AG09309 (cell line): Measurements from ENCODE around the gene KLHDC4.

Source experiments
- DNase-seq: peaks from one replicate; pipeline ENCODE4 v3.0.0-alpha.2; 2010; ENCODE audit warnings: low read depth
- H3K4me3 ChIP-seq: 2 replicates; pipeline ENCODE4 v1.5.1; 2011; ENCODE audit warnings: mild to moderate bottlenecking, low read depth, low read length, moderate library complexity; ENCODE audit not compliant: control insufficient read depth
- CTCF ChIP-seq: IDR thresholded peaks from 2 replicates; pipeline ENCODE4 v1.5.1; 2011; ENCODE audit warnings: mild to moderate bottlenecking, low read depth, low read length, inconsistent platforms; ENCODE audit not compliant: insufficient read depth, control insufficient read depth; ENCODE audit errors: missing control alignments

KLHDC4 gene

GRCh38 chr16:87702325-87702811 is 63.4 kb downstream of the KLHDC4 start:
- peak; percentile 62 for TF ChIP-seq CTCF
- no peak for DNase-seq
- H3K4me3 ChIP-seq: no peak overlapping the region

GRCh38 chr16:87701505-87701921 is 64.3 kb downstream of the KLHDC4 start:
- DNase-seq: no peak
- TF ChIP-seq CTCF: no peak
- H3K4me3 ChIP-seq: no peak overlapping the region

GRCh38 chr16:87701078-87701460 is 64.7 kb downstream of the KLHDC4 start:
- no peak overlapping the region for H3K4me3 ChIP-seq
- DNase-seq: no peak
- TF ChIP-seq CTCF: no peak

GRCh38 chr16:87700406-87701077 is 65.2 kb downstream of the KLHDC4 start:
- DNase-seq: no peak
- H3K4me3 ChIP-seq: no peak overlapping the region
- TF ChIP-seq CTCF: no peak

- no peak for TF ChIP-seq CTCF
- no peak for DNase-seq
- no peak overlapping the region for H3K4me3 ChIP-seq
Observed at GRCh38 chr16:87698676-87699199, 67.0 kb downstream of the KLHDC4 start.

GRCh38 chr16:87698241-87698640 is 67.5 kb downstream of the KLHDC4 start:
- no peak for TF ChIP-seq CTCF
- no peak overlapping the region for H3K4me3 ChIP-seq
- DNase-seq: no peak

GRCh38 chr16:87697792-87698191 is 68.0 kb downstream of the KLHDC4 start:
- H3K4me3 ChIP-seq: no peak overlapping the region
- TF ChIP-seq CTCF: no peak
- no peak for DNase-seq
